Sigmoid colon (tissue), 4 donors: Measurements from ENCODE around the gene IQCE.

Source experiments
- CTCF ChIP-seq, 4 experiments: fragments of 450-650 bp in 3 of 4; fragments of 200-600 bp in 1 of 4; IDR thresholded peaks; one replicate each; pipeline ENCODE4 v1.5.1; 2016 to 2019; ENCODE audit warnings: antibody characterized with exemption in 4 of 4, mild to moderate bottlenecking in 3 of 4, moderate library complexity in 2 of 4
- EP300 ChIP-seq, 4 donors: sonication (generic); formaldehyde crosslinking; IDR thresholded peaks; one replicate each; pipeline ENCODE4 v1.6.1; 2017; ENCODE audit warnings: antibody characterized with exemption in 4 of 4
- POLR2A ChIP-seq, 2 donors: fragments of 450-650 bp; IDR thresholded peaks; one replicate each; pipeline ENCODE4 v1.6.1; 2016; ENCODE audit warnings: antibody characterized with exemption in 2 of 2, mild to moderate bottlenecking in 2 of 2, moderate library complexity in 2 of 2

- no peak for TF ChIP-seq EP300 (IDR thresholded peaks at IDR 0.05)
- TF ChIP-seq CTCF (IDR thresholded peaks at IDR 0.05) = no peak
- TF ChIP-seq POLR2A (IDR thresholded peaks at IDR 0.05) = no peak
Measured at GRCh38 chr7:2516194-2516555, 42.6 kb upstream of the IQCE start.
